GF-D8 (cell line): Measurements from ENCODE around the gene ACAA2.

Experiments
- DNase-seq: peaks from one replicate; lab custom pipeline; 2025; lab: John Stamatoyannopoulos, UW

Gene ACAA2

GRCh38 chr18:49743117-49743567 lies 70.2 kb downstream of the ACAA2 start:
- no peak for DNase-seq

- no peak for DNase-seq
These were observed 70.8 kb downstream of the ACAA2 start for GRCh38 chr18:49742316-49743116.

GRCh38 chr18:49739275-49739674 lies 74.1 kb downstream of the ACAA2 start:
- DNase-seq, result no peak

GRCh38 chr18:49738721-49739120 lies 74.6 kb downstream of the ACAA2 start:
- no peak for DNase-seq

- no peak for DNase-seq
These were observed 78.5 kb downstream of the ACAA2 start for GRCh38 chr18:49734836-49735235.

- no peak for DNase-seq
These were observed 79.3 kb downstream of the ACAA2 start for GRCh38 chr18:49733896-49734585.

GRCh38 chr18:49733321-49733720 lies 80.0 kb downstream of the ACAA2 start:
- DNase-seq, result no peak
